Activated CD8-positive, alpha-beta memory T cell treated with anti-CD3 and anti-CD28 coated beads, Interleukin-2, amount 50 U/mL, for 24 hours (primary cell): ENCODE measurements around the gene HES6.
A peak's percentile ranks its signal among the peaks of the same experiment; 100 is the strongest.

ENCODE experiments used
- DNase-seq: peaks from one replicate; pipeline ENCODE4 v3.0.0-alpha.2; 2020; ENCODE audit errors: extremely low read depth

Gene HES6

GRCh38 chr2:238239863-238240756, at the start of gene HES6:
Gene HES6 (minus strand): TSS chr2:238240038. CDS start chr2:238239905, 133 bp downstream.
- no peak for DNase-seq

- no peak for DNase-seq
These were observed 49.7 kb upstream of the HES6 start for GRCh38 chr2:238289574-238289973.

GRCh38 chr2:238288650-238289573, 49.1 kb upstream of the HES6 start:
- peak; percentile 86 for DNase-seq

GRCh38 chr2:238287737-238288649, 48.2 kb upstream of the HES6 start, which contains the start of gene PER2:
Gene PER2 (minus strand): TSS chr2:238288610. CDS start chr2:238277936, 10,674 bp downstream.
- DNase-seq, result no peak

- DNase-seq, result no peak
These were observed 47.3 kb upstream of the HES6 start for GRCh38 chr2:238286987-238287736.

- no peak for DNase-seq
These were observed 46.7 kb upstream of the HES6 start for GRCh38 chr2:238286551-238286950.

- no peak for DNase-seq
These were observed 46.3 kb upstream of the HES6 start for GRCh38 chr2:238286095-238286494.

- no peak for DNase-seq
These were observed 45.8 kb upstream of the HES6 start for GRCh38 chr2:238285653-238286082.

GRCh38 chr2:238284802-238285515, 45.1 kb upstream of the HES6 start:
- DNase-seq, result no peak

GRCh38 chr2:238282861-238283738, 43.3 kb upstream of the HES6 start:
- no peak for DNase-seq

- DNase-seq, result no peak
These were observed 42.1 kb upstream of the HES6 start for GRCh38 chr2:238281826-238282480.

GRCh38 chr2:238280083-238280825, 40.4 kb upstream of the HES6 start:
- no peak for DNase-seq

GRCh38 chr2:238279324-238279682, 39.5 kb upstream of the HES6 start:
- no peak for DNase-seq

GRCh38 chr2:238278626-238279323, 38.9 kb upstream of the HES6 start:
- DNase-seq, result no peak

GRCh38 chr2:238277695-238278094, 37.9 kb upstream of the HES6 start:
- DNase-seq, result no peak

- no peak for DNase-seq
These were observed 34.5 kb upstream of the HES6 start for GRCh38 chr2:238274152-238274865.
